Measurements from ENCODE around the gene SLC15A5.

The SLC15A5 gene

DNA sequence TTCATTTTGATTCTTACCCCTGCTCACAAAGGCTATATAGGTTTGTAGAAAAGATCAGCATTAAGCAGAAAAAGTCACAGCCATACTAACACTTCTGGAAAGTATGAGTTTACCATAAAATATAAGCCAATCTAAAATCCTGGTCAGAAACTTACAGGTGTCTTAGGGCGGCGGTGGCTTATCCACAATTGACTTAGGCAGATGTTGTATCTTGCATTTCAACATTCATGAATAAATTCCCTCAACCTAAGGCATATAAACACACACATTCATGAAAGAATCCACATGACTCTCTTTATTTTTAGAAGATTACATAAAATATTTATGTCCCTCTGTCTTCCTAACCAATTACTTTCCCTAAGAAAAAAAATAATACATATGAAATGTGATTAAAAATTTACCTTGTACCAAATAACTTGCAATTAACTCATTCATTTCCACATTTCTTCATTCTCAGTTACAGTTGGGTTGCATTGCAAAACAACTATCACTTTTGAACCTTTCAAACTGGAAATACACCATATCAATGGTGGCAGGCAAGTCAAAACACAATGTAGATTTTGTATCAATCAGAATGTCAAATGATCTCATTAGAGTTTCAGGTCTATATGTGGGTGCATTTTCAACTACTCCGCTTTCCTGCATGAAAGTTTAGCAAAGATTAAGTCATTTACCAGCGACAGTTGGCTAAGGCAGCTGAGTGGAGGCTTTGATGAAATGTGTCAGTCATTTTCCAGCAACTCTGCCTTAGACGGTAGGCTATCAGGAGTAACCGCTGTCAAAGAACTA, 124.4 kb downstream of the SLC15A5 start:
- no peaks in the 10 kb centered on the region for H3K4me1 Mint-ChIP-seq (ENCODE audit: low read depth)
- H3K27ac Mint-ChIP-seq, result no peak overlapping the region
- no peak for DNase-seq (ENCODE audit: low spot score)
- no peaks in the 10 kb centered on the region for H3K36me3 Mint-ChIP-seq (ENCODE audit: low read depth)
- no peaks in the 10 kb centered on the region for H3K9me3 Mint-ChIP-seq
- H3K27me3 Mint-ChIP-seq (ENCODE audit: low read depth), result no peaks in the 10 kb centered on the region
- no peak overlapping the region for H3K4me3 Mint-ChIP-seq

DNA sequence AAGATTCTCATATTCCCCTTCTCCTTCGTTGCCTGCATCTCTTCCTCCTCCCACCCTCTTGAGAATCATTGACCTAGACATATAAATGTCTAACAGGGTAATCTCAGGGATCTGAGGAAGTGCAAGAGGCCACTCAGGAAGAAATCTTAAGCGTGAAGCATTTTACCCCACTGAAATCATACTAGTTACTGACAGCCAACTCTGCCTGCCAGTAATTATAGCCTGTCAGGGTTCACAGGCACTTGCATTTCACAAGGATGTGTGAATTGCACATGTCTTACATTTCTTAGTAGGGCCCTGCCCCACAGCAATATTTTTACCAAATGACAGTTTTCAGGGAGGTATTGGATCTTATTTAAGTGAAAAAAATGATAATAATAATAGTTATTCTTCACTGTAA, 127.2 kb downstream of the SLC15A5 start:
- H3K9me3 Mint-ChIP-seq, result no peaks in the 10 kb centered on the region
- H3K4me3 Mint-ChIP-seq, result no peak overlapping the region

DNA sequence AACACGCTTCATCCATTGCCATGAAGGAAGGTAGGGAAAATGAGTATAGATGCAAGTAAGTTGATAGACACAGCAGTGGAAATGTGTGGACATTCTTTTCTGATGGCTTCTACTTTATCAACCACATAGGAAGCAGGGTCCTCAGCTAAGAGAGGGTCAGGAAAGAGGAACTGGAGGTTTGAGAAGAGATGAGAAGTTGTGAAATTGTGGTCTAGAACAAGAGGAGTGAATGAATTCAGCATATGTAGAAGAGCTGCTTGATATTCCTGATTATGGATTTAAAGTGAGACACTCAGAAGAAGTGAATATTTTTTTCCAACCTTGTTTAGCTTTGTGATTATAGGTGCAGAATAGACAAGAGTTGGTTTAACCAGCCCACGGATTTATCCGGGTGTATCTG, 128.5 kb downstream of the SLC15A5 start:
- DNase-seq (ENCODE audit: low spot score), result no peak
- H3K9me3 Mint-ChIP-seq, result no peaks in the 10 kb centered on the region
- H3K4me1 Mint-ChIP-seq (ENCODE audit: low read depth), result no peaks in the 10 kb centered on the region
- no peak overlapping the region for H3K27ac Mint-ChIP-seq
- H3K4me3 Mint-ChIP-seq, result no peak overlapping the region
- no peaks in the 10 kb centered on the region for H3K27me3 Mint-ChIP-seq (ENCODE audit: low read depth)
- no peaks in the 10 kb centered on the region for H3K36me3 Mint-ChIP-seq (ENCODE audit: low read depth)

More for the DNA sequence above, 127.2 kb downstream of the SLC15A5 start:
- H3K4me1 Mint-ChIP-seq (ENCODE audit: low read depth), result no peaks in the 10 kb centered on the region
- no peak overlapping the region for H3K27ac Mint-ChIP-seq
- DNase-seq (ENCODE audit: low spot score), result no peak
- no peaks in the 10 kb centered on the region for H3K36me3 Mint-ChIP-seq (ENCODE audit: low read depth)
- no peaks in the 10 kb centered on the region for H3K27me3 Mint-ChIP-seq (ENCODE audit: low read depth)
